Mucosa of rectum (tissue), 2 donors: ENCODE results near the gene SMPD3.

Experiments used
- H3K27ac ChIP-seq, 2 donors: one replicate each; pipeline ENCODE4 v1.7.0; 2013; ENCODE audit warnings: inconsistent platforms in 2 of 2, low read depth in 2 of 2, low read length in 2 of 2
- H3K27me3 ChIP-seq, 2 donors: one replicate each; pipeline ENCODE4 v1.7.0; 2013; ENCODE audit warnings: low read length in 2 of 2; ENCODE audit not compliant: control insufficient read depth in 2 of 2, insufficient read depth in 2 of 2
- H3K36me3 ChIP-seq, 2 donors: one replicate each; pipeline ENCODE4 v1.7.0; 2013; ENCODE audit warnings: low read length in 2 of 2; ENCODE audit not compliant: control insufficient read depth in 2 of 2, insufficient read depth in 2 of 2
- H3K4me1 ChIP-seq, 2 donors: one replicate each; pipeline ENCODE4 v1.7.0; 2013; ENCODE audit warnings: low read length in 2 of 2, mild to moderate bottlenecking in 1 of 2; ENCODE audit not compliant: control insufficient read depth in 2 of 2, insufficient read depth in 2 of 2
- H3K4me3 ChIP-seq, 2 donors: one replicate each; pipeline ENCODE4 v1.7.0; 2013; ENCODE audit warnings: low read length in 2 of 2
- H3K9ac ChIP-seq, 2 donors: one replicate each; pipeline ENCODE4 v1.7.0; 2013; ENCODE audit warnings: low read length in 2 of 2, low read depth in 1 of 2, mild to moderate bottlenecking in 1 of 2
- H3K9me3 ChIP-seq, 2 donors: one replicate each; pipeline ENCODE4 v1.7.0; 2013; ENCODE audit warnings: low read length in 2 of 2; ENCODE audit not compliant: control insufficient read depth in 2 of 2
- donor health status: healthy.
- donor health status: Normal muscosa, but diverticular disease.

Gene SMPD3

DNA sequence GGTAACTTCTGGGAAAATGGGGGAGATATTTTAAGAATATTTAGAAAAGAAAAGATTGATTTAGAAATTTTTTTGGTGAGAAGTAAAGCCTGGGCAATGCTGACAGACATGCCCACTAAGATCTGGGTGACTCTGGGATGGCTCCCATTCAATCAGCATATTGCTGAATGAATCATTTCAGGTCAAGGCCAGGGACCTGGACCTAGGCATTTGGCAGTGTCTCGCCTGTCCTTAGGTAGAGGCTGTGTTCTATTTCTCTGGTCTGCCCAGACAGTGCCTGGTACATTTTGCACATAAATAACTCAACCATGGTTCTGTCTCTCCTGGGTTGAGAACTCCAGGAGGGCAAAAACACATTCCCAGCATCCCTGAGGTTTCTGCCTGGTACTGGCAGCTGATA, 39.9 kb downstream of the SMPD3 start:
- Histone ChIP-seq H3K4me1 (peaks cover 0 to 4% of the 10 kb centered on the region in 2 donors), H3K27ac (no peak overlapping the region), H3K9me3 (no peaks in the 10 kb centered on the region), H3K36me3 (no peaks in the 10 kb centered on the region), H3K27me3 (no peaks in the 10 kb centered on the region), H3K9ac (no peak overlapping the region), H3K4me3 (no peak overlapping the region)

DNA sequence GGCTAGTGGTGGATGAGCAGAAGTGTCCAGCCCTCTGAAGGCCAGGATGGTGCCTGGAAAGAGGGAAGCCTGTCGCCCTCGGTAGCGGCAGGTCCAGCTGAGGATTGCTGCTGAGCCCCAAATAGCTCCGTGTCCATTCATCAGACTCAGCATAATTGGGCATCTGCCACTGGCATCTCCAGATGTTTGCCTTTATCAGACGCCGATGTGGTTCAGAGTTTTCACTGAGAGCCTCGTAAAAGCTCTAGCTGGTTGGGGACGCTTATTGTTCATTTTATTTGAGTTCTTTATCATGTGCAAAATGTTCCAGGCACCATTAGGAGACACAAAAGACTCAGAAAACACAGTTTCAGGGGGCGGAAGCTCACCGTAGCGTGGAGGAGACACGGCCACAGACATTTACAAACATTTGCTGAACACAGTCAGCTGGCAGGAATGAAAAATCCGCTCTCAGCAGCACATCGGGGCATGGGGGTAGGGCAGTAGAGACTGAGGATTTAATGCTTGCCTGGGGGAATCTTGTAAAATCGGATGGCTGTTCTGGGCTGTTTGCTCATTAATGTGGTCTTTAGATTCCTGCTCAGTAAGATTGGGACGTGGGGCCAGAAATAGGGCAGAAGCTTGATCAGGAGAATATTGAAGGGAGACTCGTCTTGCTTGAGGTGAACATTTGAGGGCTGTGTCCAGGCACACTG, 41.7 kb downstream of the SMPD3 start:
- Histone ChIP-seq H3K36me3 (no peaks in the 10 kb centered on the region), H3K4me3 (no peak overlapping the region), H3K27ac (no peak overlapping the region), H3K9me3 (no peaks in the 10 kb centered on the region), H3K27me3 (no peaks in the 10 kb centered on the region), H3K4me1 (peaks cover 0 to 4% of the 10 kb centered on the region in 2 donors), H3K9ac (no peak overlapping the region)

DNA sequence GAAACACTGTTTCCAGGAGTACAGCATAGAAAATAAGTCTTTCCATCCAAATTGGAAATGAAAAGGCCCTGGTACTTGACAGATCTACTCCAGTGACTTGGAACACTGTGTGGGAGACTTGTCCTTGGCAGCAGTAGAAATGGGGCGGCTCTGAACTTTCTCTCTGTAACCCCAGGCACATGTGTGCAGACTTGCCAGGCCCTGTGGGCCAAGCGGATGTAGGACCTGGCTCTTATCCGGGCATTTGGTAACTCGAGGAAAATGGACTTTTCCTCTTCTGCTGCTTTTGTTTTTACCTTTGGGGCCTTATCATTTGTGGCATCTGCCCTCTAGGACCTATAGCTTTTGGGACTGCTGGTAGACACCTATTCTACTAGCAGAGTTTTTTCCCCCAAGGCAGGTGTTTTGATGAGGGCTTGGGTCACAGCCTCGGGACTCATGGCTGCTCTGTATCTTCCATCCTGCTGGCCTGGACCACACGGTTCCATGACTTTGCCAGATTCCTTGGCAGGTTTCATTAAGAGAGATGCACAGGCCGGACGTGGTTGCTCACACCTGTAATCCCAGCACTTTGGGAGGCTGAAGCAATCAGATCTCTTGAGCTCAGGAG, 43.5 kb downstream of the SMPD3 start:
- Histone ChIP-seq H3K27me3 (no peaks in the 10 kb centered on the region), H3K4me3 (no peak overlapping the region), H3K9me3 (no peaks in the 10 kb centered on the region), H3K4me1 (peaks cover 0 to 4% of the 10 kb centered on the region in 2 donors), H3K27ac (no peak overlapping the region), H3K36me3 (no peaks in the 10 kb centered on the region), H3K9ac (no peak overlapping the region)

DNA sequence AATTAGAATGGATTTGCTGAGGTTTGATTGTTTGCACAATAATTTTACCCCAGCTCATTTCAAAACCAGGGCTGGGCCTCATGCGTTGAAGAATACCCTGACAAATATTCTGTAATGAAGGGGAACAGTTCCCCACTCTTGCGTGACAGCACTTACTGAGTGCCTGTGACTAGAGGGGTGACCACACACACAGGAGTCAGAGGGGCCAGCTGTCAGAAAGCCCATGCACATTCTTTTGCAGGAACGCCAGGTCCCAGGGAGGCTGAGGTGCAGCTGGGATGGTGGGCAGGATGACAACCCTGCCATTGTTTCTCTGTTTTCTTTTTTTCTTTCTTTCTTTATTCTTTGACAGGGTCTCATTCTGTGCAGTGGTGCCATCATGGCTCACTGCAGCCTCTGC, 44.6 kb downstream of the SMPD3 start:
- Histone ChIP-seq H3K9ac (no peak overlapping the region), H3K27me3 (no peaks in the 10 kb centered on the region), H3K36me3 (no peaks in the 10 kb centered on the region), H3K27ac (no peak overlapping the region), H3K4me3 (no peak overlapping the region), H3K4me1 (peaks cover 0 to 4% of the 10 kb centered on the region in 2 donors), H3K9me3 (no peaks in the 10 kb centered on the region)

DNA sequence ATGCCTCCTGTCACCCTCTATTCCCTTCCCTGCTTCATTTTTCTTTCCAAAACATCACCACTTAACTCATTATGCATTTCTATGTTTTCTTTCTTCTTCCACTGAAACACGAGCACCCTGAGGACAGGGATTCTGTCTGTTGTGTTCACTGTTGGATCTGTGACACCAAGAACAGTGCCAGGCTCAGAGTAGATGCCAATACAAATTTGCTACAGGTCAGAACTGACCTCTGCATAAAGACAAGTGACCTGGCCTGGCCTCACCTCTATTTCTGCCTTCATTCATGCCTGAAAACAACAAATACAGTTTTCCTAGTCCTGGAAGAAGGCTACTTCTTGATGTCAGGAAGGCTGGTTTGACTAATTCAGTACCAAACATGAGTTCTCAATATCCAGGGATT, 45.1 kb downstream of the SMPD3 start:
- Histone ChIP-seq H3K9me3 (no peaks in the 10 kb centered on the region), H3K9ac (no peak overlapping the region), H3K27ac (no peak overlapping the region), H3K27me3 (no peaks in the 10 kb centered on the region), H3K36me3 (no peaks in the 10 kb centered on the region), H3K4me1 (peaks cover 0 to 4% of the 10 kb centered on the region in 2 donors), H3K4me3 (no peak overlapping the region)

DNA sequence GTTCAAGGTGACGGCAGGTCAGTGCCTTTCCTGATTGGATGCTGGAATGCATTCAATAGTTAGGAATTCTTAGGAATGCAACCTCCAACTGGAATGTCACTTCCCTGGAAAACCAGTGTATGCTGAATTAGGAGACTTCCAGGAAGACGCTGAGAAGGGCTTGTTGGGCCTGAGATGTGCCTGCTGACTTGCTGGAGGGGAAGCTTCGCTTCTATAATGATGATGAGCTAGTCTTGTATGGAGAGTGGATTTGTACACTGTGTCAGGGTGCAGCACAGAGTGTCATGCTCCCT, 45.6 kb downstream of the SMPD3 start:
- H3K9ac ChIP-seq: no peak overlapping the region
- no peaks in the 10 kb centered on the region for H3K36me3 ChIP-seq
- no peak overlapping the region for H3K4me3 ChIP-seq
- H3K4me1 ChIP-seq: peaks cover 0 to 4% of the 10 kb centered on the region in 2 donors
- H3K27ac ChIP-seq: no peak overlapping the region
- no peaks in the 10 kb centered on the region for H3K27me3 ChIP-seq
- H3K9me3 ChIP-seq: no peaks in the 10 kb centered on the region

DNA sequence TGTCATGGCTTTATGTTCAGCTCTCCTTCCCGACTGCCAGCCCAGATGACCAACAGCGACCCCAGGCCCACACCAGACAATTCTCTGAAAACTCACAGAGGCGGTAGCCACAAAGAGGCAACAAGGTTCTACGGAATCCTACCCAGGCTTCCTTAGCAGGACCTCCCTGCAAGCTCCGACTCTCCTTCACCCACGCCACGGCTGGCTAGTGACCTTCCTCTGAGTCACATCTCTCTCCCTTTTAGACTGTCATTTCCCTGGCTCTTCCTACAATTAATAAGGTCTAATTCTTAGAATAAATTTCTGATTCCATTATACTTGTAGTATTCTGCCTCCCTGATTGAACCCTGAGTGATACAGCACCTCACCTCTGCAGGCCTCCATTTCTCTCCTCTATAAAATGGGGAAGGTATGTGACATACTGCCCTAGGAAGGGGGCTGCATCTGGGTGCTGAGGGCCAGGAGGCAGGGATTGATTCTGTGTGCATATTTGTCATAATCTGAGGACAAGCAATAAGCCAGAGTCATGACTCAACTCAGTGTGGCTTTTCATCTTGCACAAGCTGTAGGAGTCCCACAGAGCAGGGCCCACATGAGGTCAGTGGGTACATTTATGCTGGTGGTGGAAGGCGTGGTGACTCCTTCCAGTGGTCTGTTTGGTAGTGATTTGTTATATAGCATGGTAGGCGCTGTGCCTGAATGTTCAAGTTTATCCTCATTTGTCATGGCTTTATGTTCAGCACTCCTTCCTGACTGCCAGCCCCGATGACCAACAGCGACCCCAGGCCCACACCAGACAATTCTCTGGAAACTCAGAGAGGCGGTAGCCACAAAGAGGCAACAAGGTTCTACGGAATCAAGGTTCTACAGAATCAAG, 46.2 kb downstream of the SMPD3 start:
- no peak overlapping the region for H3K9ac ChIP-seq
- H3K4me3 ChIP-seq: no peak overlapping the region
- no peak overlapping the region for H3K27ac ChIP-seq
- no peaks in the 10 kb centered on the region for H3K27me3 ChIP-seq
- H3K4me1 ChIP-seq: peaks cover 0 to 4% of the 10 kb centered on the region in 2 donors
- no peaks in the 10 kb centered on the region for H3K9me3 ChIP-seq
- no peaks in the 10 kb centered on the region for H3K36me3 ChIP-seq

DNA sequence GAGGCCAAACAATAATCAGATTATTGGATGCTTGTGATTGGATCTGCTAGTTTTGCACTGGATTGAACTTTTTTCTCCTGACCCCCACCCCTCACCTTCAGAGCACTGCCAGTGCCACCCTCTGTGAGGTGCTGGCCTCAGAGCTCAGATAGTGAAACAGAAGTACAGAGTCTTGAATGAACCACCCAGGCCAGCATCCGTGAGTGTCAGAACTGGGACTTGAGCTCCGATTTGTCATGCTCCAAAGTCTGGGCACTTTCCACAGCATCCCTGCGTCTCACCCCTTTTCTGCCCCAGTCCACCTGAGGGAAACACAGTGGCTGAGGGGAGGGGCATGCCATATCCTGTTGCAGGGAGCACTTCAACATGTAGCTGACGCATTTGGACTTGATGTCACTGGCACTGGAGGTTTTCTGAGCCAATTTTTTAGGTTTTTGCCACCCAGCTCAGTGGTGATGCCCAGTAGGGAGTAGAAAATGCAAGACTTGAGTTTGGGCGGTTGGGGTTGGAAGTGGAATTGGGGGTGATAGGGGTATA, 47.3 kb downstream of the SMPD3 start:
- no peaks in the 10 kb centered on the region for H3K36me3 ChIP-seq
- H3K9ac ChIP-seq: no peak overlapping the region
- no peaks in the 10 kb centered on the region for H3K27me3 ChIP-seq
- H3K4me1 ChIP-seq: peaks cover 5 to 10% of the 10 kb centered on the region in 2 donors
- no peak overlapping the region for H3K4me3 ChIP-seq
- H3K27ac ChIP-seq: no peak overlapping the region
- H3K9me3 ChIP-seq: no peaks in the 10 kb centered on the region

DNA sequence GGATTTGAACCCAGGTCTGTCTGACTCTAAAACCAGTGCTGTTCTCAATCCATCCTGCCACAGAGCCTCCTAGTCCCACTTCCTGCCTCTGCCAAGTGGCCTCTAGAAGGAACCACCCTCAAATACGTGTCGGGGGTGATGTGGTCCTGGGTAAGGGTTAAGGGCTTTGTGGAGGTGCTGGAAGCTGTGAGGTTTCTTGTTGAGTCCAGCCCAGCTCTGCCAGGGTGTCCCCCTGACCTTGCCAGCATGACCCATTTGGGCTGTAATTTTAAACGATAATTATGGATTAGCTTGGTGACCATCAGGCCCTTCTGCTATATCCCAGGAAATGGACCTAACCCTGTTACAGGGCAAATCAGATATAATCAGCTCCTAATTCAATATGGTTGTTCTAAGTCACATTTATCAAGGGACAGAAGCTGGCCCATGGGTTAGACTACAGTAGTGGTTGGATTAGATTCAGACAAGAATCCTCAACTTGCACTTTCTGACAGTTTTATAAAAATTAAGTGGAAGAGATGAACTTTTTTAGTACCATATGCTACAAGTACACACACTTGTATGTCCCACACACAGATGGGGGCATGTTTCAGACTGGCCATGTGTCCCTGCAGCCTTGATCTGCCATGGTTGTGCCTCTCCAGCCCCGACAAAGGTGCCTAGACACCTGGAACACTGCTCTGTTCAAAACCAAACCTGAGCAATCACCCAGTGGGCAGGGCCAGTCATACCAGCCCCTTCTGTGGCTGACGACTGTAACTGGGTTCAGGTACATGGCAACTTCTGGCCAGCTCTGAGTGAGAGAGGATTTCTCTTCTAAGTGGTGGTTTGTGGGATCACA, 48.0 kb downstream of the SMPD3 start:
- H3K27me3 ChIP-seq: no peaks in the 10 kb centered on the region
- H3K4me1 ChIP-seq: peaks cover 5 to 11% of the 10 kb centered on the region in 2 donors
- H3K9me3 ChIP-seq: no peaks in the 10 kb centered on the region
- no peak overlapping the region for H3K27ac ChIP-seq
- H3K4me3 ChIP-seq: no peak overlapping the region
- no peak overlapping the region for H3K9ac ChIP-seq
- H3K36me3 ChIP-seq: no peaks in the 10 kb centered on the region
